ENCODE measurements around the gene PCP4. TPM values are rescaled to one million over a fixed set of nuclear protein-coding genes. Genes with fewer than 3 reads are reported as not detected.

The PCP4 gene
- total RNA-seq, 1 experiment from 2014 or later = not detected

DNA sequence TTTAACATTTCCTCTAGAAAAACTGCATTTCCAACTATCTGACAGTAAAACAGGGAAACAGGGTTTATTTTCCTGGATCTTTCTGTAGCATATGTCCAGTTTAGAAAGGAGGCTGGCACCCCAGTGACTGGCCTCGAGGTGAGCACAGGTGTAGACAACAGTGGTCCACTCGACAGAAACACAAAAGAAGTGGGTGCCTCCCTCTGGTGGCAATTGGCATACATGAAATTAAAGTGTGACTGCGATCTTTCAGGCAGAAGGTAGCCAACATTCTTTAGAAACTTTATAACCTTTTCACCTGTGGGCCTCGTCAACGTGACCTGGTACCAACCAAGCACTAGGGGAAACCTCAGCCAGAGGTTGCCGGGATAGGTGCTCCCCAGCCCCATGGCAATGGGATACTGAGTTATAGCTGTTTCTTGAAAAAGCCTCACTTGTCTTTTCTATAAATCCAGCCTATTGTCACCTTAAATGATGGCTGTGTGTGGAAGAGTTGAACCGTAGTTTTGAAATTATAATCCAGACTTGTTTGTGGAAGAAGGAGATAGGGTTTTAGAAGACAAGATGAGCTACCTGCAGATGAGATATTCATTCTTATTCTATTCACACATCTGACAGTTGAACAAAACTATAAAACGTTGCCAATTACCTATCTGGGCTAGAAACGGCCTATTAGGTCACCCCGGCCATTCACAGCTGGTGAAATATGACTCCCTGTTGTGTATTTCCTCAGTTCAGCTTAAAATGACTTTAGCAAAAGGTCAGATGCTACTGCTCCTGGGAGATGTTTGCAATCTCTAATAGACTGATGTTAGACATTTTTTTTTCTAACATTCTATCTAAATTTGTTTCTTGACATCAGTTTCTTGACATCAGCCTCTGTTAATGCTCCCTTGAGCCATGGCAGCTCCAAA is 44.3 kb downstream of the PCP4 start:
- in situ Hi-C loops (cut with HindIII; ENCODE audit: low pct_unique_long_range_greater_than_20kb, low sequenced_read_pairs) = no loop called here

GRCh38 chr21:39913706-39914305 is 46.6 kb downstream of the PCP4 start:
- no peak overlapping the region for H3K27ac ChIP-seq (ENCODE audit: low read length)
- POLR2A ChIA-PET = no interaction called here
- no peaks in the 10 kb centered on the region for H3K27me3 ChIP-seq (ENCODE audit: control insufficient read depth, insufficient read depth, low read length)
- TF ChIP-seq POLR2AphosphoS5 (IDR thresholded peaks at IDR 0.05; ENCODE audit: low read depth, low read length) (no peak), SIN3A (IDR thresholded peaks at IDR 0.05; ENCODE audit: borderline replicate concordance, insufficient read depth, low read depth, low read length) (no peak), REST (IDR thresholded peaks at IDR 0.05; ENCODE audit: insufficient read depth in 1 of 2, low read depth in 2 of 2, low read length in 1 of 2) (no peak), TCF7L2 (IDR thresholded peaks at IDR 0.05; ENCODE audit: low read depth, low read length) (no peak)
- TF ChIP-seq, protein P1, sequence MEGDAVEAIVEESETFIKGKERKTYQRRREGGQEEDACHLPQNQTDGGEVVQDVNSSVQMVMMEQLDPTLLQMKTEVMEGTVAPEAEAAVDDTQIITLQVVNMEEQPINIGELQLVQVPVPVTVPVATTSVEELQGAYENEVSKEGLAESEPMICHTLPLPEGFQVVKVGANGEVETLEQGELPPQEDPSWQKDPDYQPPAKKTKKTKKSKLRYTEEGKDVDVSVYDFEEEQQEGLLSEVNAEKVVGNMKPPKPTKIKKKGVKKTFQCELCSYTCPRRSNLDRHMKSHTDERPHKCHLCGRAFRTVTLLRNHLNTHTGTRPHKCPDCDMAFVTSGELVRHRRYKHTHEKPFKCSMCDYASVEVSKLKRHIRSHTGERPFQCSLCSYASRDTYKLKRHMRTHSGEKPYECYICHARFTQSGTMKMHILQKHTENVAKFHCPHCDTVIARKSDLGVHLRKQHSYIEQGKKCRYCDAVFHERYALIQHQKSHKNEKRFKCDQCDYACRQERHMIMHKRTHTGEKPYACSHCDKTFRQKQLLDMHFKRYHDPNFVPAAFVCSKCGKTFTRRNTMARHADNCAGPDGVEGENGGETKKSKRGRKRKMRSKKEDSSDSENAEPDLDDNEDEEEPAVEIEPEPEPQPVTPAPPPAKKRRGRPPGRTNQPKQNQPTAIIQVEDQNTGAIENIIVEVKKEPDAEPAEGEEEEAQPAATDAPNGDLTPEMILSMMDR (IDR thresholded peaks at IDR 0.05) = no peak
- ATAC-seq (no peak), DNase-seq (ENCODE audit: low read depth, low spot score) (no peak)
- H3K9me3 ChIP-seq (ENCODE audit: control insufficient read depth, insufficient read depth, low read depth, low read length) = no peaks in the 10 kb centered on the region
- no peak overlapping the region for H3K4me3 ChIP-seq (ENCODE audit: low read depth in 2 of 2, low read length in 2 of 2)
- H3K36me3 ChIP-seq (ENCODE audit: control insufficient read depth, insufficient read depth, low read length) = no peaks in the 10 kb centered on the region
- no peaks in the 10 kb centered on the region for H3K4me1 ChIP-seq (ENCODE audit: control insufficient read depth, insufficient read depth, low read length)
- CTCF ChIA-PET = no interaction called here
- no TSS peak for BruUV-seq (replicated peaks)
- in situ Hi-C loops (cut with HindIII; ENCODE audit: low pct_unique_long_range_greater_than_20kb, low sequenced_read_pairs) (no loop called here), intact Hi-C loops (cut with micrococcal nuclease; ENCODE audit: unreplicated experiment) (no loop called here)

More for the DNA sequence above, 44.3 kb downstream of the PCP4 start:
- Histone ChIP-seq H3K4me1 (ENCODE audit: control insufficient read depth, insufficient read depth, low read length) (no peaks in the 10 kb centered on the region), H3K27me3 (ENCODE audit: control insufficient read depth, insufficient read depth, low read length) (no peaks in the 10 kb centered on the region), H3K27ac (ENCODE audit: low read length) (no peak overlapping the region), H3K9me3 (ENCODE audit: control insufficient read depth, insufficient read depth, low read depth, low read length) (no peaks in the 10 kb centered on the region), H3K4me3 (ENCODE audit: low read depth in 2 of 2, low read length in 2 of 2) (no peak overlapping the region), H3K36me3 (ENCODE audit: control insufficient read depth, insufficient read depth, low read length) (no peaks in the 10 kb centered on the region)
- ChIA-PET POLR2A (no interaction called here), CTCF (no interaction called here)
- ATAC-seq (no peak), DNase-seq (ENCODE audit: low read depth, low spot score) (no peak)
- no TSS peak for BruUV-seq (replicated peaks)
- TF ChIP-seq, protein P1 (IDR thresholded peaks at IDR 0.05) = peak; percentile 27
- TF ChIP-seq REST (IDR thresholded peaks at IDR 0.05; ENCODE audit: insufficient read depth in 1 of 2, low read depth in 2 of 2, low read length in 1 of 2) = no peak
- no peak for TF ChIP-seq TCF7L2 (IDR thresholded peaks at IDR 0.05; ENCODE audit: low read depth, low read length)
- no peak for TF ChIP-seq SIN3A (IDR thresholded peaks at IDR 0.05; ENCODE audit: borderline replicate concordance, insufficient read depth, low read depth, low read length)
- TF ChIP-seq POLR2AphosphoS5 (IDR thresholded peaks at IDR 0.05; ENCODE audit: low read depth, low read length) = no peak
- intact Hi-C loops (cut with micrococcal nuclease; ENCODE audit: unreplicated experiment) = no loop called here
